Fibroblast of pulmonary artery (primary cell): ENCODE results near the gene ANK3.

Experiments
- DNase-seq: peaks from one replicate; pipeline ENCODE4 v3.0.0-alpha.2; 2010; ENCODE audit warnings: low read depth
- H3K4me3 ChIP-seq: replicated peaks from 2 replicates; pipeline ENCODE4 v1.5.1; 2011; ENCODE audit warnings: low read depth, mild to moderate bottlenecking, control low read depth, low read length, moderate library complexity
- CTCF ChIP-seq: IDR thresholded peaks from 2 replicates; pipeline ENCODE4 v1.5.1; 2011; ENCODE audit warnings: mild to moderate bottlenecking, control low read depth, low read length, inconsistent platforms; ENCODE audit errors: missing control alignments

ANK3 gene

GRCh38 chr10:60353519-60354258 lies 36.0 kb downstream of the ANK3 start:
- H3K4me3 ChIP-seq, result no peak overlapping the region
- DNase-seq, result peak; percentile 83
- TF ChIP-seq CTCF, result no peak

GRCh38 chr10:60352105-60352504 lies 37.6 kb downstream of the ANK3 start:
- DNase-seq, result no peak
- no peak overlapping the region for H3K4me3 ChIP-seq
- TF ChIP-seq CTCF, result no peak

GRCh38 chr10:60351191-60351853 lies 38.4 kb downstream of the ANK3 start:
- no peak overlapping the region for H3K4me3 ChIP-seq
- no peak for TF ChIP-seq CTCF
- DNase-seq, result no peak

- H3K4me3 ChIP-seq, result no peak overlapping the region
- TF ChIP-seq CTCF, result no peak
- peak; percentile 44 for DNase-seq
Observed at GRCh38 chr10:60350400-60350799, 39.3 kb downstream of the ANK3 start.

GRCh38 chr10:60349426-60349825 lies 40.2 kb downstream of the ANK3 start:
- H3K4me3 ChIP-seq, result no peak overlapping the region
- DNase-seq, result no peak
- no peak for TF ChIP-seq CTCF

GRCh38 chr10:60348982-60349381 lies 40.7 kb downstream of the ANK3 start:
- DNase-seq, result peak; percentile 71
- TF ChIP-seq CTCF, result no peak

GRCh38 chr10:60347270-60347669 lies 42.4 kb downstream of the ANK3 start:
- TF ChIP-seq CTCF, result no peak
- no peak for DNase-seq
- H3K4me3 ChIP-seq, result no peak overlapping the region

More at GRCh38 chr10:60348982-60349381, 40.7 kb downstream of the ANK3 start:
- no peak overlapping the region for H3K4me3 ChIP-seq
